DOHH2 (cell line): ENCODE data around the gene C1QTNF5.
A peak's percentile ranks its signal among the peaks of the same experiment; 100 is the strongest.

Experiments
- H3F3A ChIP-seq: fragments of 200-600 bp; sonication (generic), shearing (Covaris generic); 2 replicates; pipeline ENCODE4 v1.6.0; 2016; ENCODE audit warnings: antibody characterized with exemption, mild to moderate bottlenecking; ENCODE audit not compliant: control insufficient read depth, insufficient read depth
- H3K27ac ChIP-seq: fragments of 200-600 bp; sonication (generic); 2 replicates; pipeline ENCODE4 v1.5.1; 2014; ENCODE audit warnings: low read depth, mild to moderate bottlenecking, low read length, moderate library complexity
- H3K27me3 ChIP-seq: fragments of 200-600 bp; sonication (generic); 2 replicates; pipeline ENCODE4 v1.6.1; 2014; ENCODE audit warnings: mild to moderate bottlenecking, low read length, mixed read lengths; ENCODE audit not compliant: control insufficient read depth
- H3K36me3 ChIP-seq: fragments of 200-600 bp; sonication (generic); 2 replicates; pipeline ENCODE4 v1.6.1; 2014; ENCODE audit warnings: mild to moderate bottlenecking, low read length, moderate library complexity, mixed read lengths; ENCODE audit not compliant: control insufficient read depth
- H3K4me1 ChIP-seq: fragments of 200-600 bp; sonication (generic); 2 replicates; pipeline ENCODE4 v1.6.1; 2014; ENCODE audit warnings: mild to moderate bottlenecking, low read length, mixed read lengths; ENCODE audit not compliant: control insufficient read depth
- H3K4me2 ChIP-seq: fragments of 200-600 bp; sonication (generic); 2 replicates; pipeline ENCODE4 v1.6.0; 2014; ENCODE audit warnings: mild to moderate bottlenecking, low read length, moderate library complexity
- H3K4me3 ChIP-seq: fragments of 200-600 bp; sonication (generic); 2 replicates; pipeline ENCODE4 v1.5.1; 2014; ENCODE audit warnings: mild to moderate bottlenecking, low read length, mixed read lengths
- H3K79me2 ChIP-seq: fragments of 200-600 bp; sonication (generic); 2 replicates; pipeline ENCODE4 v1.6.1; 2014; ENCODE audit warnings: mild to moderate bottlenecking, low read length, mixed read lengths; ENCODE audit not compliant: control insufficient read depth
- H3K9me2 ChIP-seq: fragments of 200-600 bp; sonication (generic); replicated peaks from 2 replicates; pipeline ENCODE4 v1.6.1; 2014; ENCODE audit warnings: mild to moderate bottlenecking, low read length, mixed read lengths; ENCODE audit not compliant: control insufficient read depth
- H3K9me3 ChIP-seq: fragments of 200-600 bp; sonication (generic); 2 replicates; pipeline ENCODE4 v1.6.1; 2014; ENCODE audit warnings: antibody characterized with exemption, low read length, mixed read lengths; ENCODE audit not compliant: control insufficient read depth, insufficient read depth
- H4K20me1 ChIP-seq: fragments of 200-600 bp; sonication (generic); 2 replicates; pipeline ENCODE4 v1.6.0; 2014; ENCODE audit warnings: low read depth, mild to moderate bottlenecking, antibody characterized with exemption, low read length, moderate library complexity; ENCODE audit not compliant: control insufficient read depth, insufficient read depth
- EZH2phosphoT487 ChIP-seq: fragments of 200-600 bp; sonication (generic); IDR thresholded peaks from 2 replicates; pipeline ENCODE4 v1.6.1; 2017; ENCODE audit warnings: borderline replicate concordance, mild to moderate bottlenecking, antibody characterized with exemption, low read length, moderate library complexity, mixed read lengths
- TF ChIP-seq, protein P1 (sequence below): fragments of 200-600 bp; sonication (generic); IDR thresholded peaks from one replicate; pipeline ENCODE4 v1.5.1; 2014; ENCODE audit warnings: antibody characterized with exemption, mild to moderate bottlenecking, low read depth, low read length; ENCODE audit not compliant: poor library complexity, severe bottlenecking

The C1QTNF5 gene

DNA sequence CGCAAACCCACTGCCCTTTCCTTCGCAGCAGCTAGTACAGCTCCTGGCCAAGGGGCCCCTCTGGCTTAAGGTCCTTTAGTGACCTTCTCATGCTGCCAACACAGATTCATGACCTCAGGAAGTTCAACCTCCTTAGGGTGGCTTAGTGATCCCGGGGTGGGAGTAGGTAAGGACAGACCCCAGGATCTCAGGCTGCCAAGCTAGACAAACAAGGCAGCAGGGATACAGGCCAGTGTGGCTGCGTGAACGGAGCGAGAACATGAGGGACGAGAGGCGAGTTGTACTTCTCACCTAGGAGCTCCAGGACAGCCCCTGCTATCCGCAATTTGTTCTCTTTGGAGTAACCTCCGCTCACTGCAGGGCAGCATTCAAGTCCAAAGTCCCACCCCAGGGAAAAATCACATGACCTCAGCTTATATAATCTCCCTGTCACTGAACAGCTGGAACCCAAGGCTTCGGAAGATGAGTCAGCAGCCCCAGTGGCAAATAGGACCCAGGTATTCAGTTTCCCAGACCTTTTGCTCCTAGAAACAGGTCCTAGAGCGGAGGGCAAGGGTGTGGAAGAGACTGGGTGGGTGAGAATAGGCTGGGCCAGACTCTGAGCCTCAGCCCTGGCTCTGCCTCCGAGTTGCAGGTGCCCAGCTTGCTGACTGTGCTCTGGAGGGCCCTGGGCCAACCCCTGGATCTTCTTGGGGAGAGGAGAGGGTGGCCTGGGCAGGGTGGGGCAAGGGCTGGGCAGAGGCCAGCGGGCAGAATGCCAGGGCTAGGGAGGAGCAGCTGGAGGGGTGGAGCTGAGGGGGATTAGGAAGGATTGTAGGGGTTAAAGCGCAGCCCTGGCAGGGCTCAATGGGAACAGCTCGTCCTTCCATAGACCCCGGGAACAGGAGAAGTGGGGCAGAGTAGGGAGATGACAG lies 27.7 kb upstream of the C1QTNF5 start:
- Histone ChIP-seq H3K4me3 (no peak overlapping the region), H3K27me3 (peaks cover 6% of the 10 kb centered on the region; the same call in 1 of the 2 replicates), H3F3A (no peaks in the 10 kb centered on the region), H3K27ac (no peak overlapping the region), H3K9me2 (no peaks in the 10 kb centered on the region), H3K4me1 (peaks cover 91% of the 10 kb centered on the region), H3K9me3 (no peaks in the 10 kb centered on the region), H3K36me3 (no peaks in the 10 kb centered on the region), H3K4me2 (no peak overlapping the region), H3K79me2 (peaks cover 4% of the 10 kb centered on the region), H4K20me1 (no peaks in the 10 kb centered on the region)
- TF ChIP-seq, protein P1, sequence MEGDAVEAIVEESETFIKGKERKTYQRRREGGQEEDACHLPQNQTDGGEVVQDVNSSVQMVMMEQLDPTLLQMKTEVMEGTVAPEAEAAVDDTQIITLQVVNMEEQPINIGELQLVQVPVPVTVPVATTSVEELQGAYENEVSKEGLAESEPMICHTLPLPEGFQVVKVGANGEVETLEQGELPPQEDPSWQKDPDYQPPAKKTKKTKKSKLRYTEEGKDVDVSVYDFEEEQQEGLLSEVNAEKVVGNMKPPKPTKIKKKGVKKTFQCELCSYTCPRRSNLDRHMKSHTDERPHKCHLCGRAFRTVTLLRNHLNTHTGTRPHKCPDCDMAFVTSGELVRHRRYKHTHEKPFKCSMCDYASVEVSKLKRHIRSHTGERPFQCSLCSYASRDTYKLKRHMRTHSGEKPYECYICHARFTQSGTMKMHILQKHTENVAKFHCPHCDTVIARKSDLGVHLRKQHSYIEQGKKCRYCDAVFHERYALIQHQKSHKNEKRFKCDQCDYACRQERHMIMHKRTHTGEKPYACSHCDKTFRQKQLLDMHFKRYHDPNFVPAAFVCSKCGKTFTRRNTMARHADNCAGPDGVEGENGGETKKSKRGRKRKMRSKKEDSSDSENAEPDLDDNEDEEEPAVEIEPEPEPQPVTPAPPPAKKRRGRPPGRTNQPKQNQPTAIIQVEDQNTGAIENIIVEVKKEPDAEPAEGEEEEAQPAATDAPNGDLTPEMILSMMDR, result no peak
- TF ChIP-seq EZH2phosphoT487, result no peak

DNA sequence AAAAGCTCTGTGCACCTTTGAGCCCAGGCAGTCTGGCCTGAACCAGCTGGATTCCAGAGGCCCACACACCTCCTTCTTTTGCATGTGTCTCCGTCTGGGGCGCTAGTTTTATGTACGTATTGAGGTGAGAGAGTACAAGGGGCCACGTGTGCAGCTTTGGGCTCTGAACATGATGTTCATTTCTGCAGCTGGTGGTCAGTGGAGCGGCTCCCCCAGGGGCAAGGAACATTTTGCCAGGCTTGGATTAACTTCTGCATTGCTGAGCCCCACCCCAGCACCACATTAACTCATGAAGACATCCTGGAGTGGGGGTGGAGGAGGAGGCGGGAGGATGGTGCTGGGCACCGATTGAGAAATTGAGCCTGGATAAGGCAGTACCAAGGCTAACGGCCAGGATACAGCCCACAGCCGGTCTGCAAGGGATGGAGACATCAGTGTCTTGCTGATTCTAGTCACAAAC lies 27.0 kb upstream of the C1QTNF5 start:
- H3K9me3 ChIP-seq, result no peaks in the 10 kb centered on the region
- H3F3A ChIP-seq, result no peaks in the 10 kb centered on the region
- peaks cover 92% of the 10 kb centered on the region for H3K4me1 ChIP-seq
- H3K4me3 ChIP-seq, result no peak overlapping the region
- H3K79me2 ChIP-seq, result peaks cover 11% of the 10 kb centered on the region
- no peaks in the 10 kb centered on the region for H3K9me2 ChIP-seq
- peaks cover 6% of the 10 kb centered on the region; the same call in 1 of the 2 replicates for H3K27me3 ChIP-seq
- no peaks in the 10 kb centered on the region for H4K20me1 ChIP-seq
- peak overlapping the region; percentile 24; the same call in 1 of the 2 replicates for H3K4me2 ChIP-seq
- H3K36me3 ChIP-seq, result no peaks in the 10 kb centered on the region
- H3K27ac ChIP-seq, result no peak overlapping the region
- TF ChIP-seq, protein P1, result no peak
- TF ChIP-seq EZH2phosphoT487, result no peak

DNA sequence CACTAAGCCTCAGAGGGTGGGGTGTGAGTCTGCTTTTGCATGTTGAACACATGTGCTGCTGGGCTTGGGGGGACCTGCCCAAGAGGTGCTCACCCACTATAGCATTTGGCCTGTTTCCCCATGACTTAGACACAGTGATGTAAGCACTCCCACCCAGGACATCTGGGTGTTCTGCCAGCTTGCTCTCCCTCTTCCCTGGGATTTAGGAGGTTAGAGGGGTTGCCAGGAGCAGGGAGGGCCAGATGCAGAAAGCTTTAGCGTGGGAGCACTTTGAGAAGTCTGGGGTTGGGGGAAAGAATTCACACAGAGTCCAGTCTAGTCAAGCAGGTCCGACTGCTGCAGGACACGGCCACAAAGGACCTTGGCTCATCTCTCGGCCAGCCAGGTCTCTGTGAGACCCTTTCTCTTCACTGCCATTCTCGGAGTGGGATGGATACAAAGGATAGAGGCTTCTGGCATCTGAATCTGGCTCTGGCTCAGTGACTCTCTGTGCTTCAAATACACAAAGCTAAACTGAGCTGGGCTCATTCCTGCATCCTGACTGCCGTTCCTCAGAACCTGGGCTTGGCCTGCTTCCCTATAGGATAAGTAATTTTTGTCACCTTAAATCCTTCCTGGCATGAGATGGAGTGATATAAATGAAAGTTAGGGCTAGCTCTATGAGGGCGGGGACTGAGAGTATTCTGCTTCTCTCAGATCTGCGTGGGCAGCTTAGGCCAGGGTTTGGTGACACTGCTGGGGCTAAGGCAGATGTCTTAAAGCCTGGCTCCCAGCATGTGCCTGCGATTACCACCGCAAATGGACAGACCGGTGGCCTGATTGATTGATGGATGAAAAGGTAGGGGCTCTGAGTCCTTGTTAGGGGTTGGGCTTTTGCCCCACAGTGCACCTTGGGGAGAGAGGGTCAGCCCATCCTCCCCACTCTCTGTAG lies 26.3 kb upstream of the C1QTNF5 start:
- Histone ChIP-seq H3K4me1 (peaks cover 96% of the 10 kb centered on the region), H3K27me3 (peaks cover 6% of the 10 kb centered on the region; the same call in 1 of the 2 replicates)
- TF ChIP-seq, protein P1, result no peak
- TF ChIP-seq EZH2phosphoT487, result no peak

More for the DNA sequence above, 26.3 kb upstream of the C1QTNF5 start:
- no peaks in the 10 kb centered on the region for H3K9me3 ChIP-seq
- no peak overlapping the region for H3K4me3 ChIP-seq
- H3F3A ChIP-seq, result 0 out of 2 replicates have a peak, but pooled peaks cover 1% of the 10 kb centered on the region
- no peak overlapping the region for H3K27ac ChIP-seq
- peak overlapping the region; percentile 24; the same call in 1 of the 2 replicates for H3K4me2 ChIP-seq
- no peaks in the 10 kb centered on the region for H3K9me2 ChIP-seq
- H3K36me3 ChIP-seq, result no peaks in the 10 kb centered on the region
- no peaks in the 10 kb centered on the region for H4K20me1 ChIP-seq
- peaks cover 19% of the 10 kb centered on the region for H3K79me2 ChIP-seq
